RKO (cell line): ENCODE data around the gene TCF4.

Experiments
- DNase-seq: peaks from one replicate; pipeline ENCODE4 v3.0.0-alpha.2; 2016; ENCODE audit warnings: low spot score

TCF4 gene

DNA sequence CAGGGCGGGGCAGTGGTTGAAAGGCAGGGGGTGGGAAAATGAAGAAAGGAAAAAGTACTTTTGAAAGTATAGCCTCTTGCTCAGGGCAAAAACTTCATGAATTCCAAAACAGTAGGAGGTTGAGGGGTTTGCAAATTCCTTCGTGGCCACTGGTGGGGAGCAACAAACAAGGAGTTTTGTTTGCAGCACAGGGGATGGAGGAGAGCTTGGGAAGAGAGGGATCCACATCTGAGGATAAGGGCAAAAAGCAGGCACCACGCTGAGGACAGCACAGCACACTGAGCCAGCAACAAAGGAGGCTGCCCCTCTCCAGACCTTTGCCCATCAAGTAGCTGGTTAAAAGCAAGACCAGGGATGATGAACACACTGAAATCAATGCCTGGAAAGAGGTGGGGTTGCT, 148.9 kb downstream of the TCF4 start:
- no peak for DNase-seq

DNA sequence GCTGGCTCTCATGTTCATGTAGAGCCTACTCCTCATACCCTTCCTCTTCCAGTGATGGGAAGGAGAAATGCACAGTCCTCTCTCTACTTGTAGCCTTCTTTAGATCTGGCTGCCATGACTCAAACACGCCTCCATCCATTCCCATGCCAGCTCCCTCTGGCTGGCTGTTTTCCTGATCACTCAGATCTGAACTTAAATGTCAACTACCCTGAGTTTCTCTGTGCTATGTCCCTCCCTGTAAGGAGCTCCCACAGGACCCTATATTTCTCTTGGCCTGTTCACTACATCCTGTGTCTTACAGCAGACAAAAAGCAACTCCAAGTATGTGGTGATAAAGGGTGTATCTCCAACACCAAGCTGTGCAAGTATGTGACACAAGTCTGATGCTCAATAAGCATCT, 152.4 kb downstream of the TCF4 start:
- DNase-seq: no peak

DNA sequence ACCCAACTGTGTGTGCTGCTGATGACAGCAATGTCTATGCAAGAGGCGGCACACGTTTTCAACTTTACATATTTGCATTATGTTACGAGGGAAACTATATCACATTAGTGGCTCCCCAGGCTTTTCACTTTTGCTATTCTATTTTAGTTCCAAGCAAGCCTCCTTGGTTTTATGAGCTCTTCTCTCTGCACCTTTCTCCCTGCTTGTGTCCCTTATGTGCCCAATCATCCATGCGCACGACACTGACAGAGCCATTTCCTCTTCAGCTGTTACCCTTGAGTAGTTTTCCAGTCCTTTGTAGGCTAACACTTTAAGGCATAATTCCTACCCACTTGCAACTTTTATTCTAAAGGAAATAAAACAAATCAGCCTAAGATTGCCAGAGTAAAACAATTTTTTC, 154.3 kb downstream of the TCF4 start:
- DNase-seq: no peak

DNA sequence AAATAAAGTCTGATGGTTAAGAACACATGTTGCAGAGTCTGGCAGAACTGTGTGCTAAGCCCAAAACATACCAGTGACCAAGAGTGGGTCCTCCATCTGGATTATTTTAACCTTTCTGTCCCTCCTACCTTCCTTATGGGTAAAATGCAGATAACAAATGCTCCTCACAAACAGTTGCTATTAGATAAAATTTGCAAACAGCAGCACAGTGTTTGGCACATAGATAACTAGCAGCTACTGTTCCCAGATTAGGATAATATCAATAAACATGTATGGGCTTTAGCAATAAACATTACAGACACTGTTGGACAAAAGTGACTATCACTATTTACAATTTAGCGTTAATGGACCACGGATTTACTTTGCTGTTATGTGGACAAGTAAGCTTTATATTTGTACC, 154.9 kb downstream of the TCF4 start:
- no peak for DNase-seq

DNA sequence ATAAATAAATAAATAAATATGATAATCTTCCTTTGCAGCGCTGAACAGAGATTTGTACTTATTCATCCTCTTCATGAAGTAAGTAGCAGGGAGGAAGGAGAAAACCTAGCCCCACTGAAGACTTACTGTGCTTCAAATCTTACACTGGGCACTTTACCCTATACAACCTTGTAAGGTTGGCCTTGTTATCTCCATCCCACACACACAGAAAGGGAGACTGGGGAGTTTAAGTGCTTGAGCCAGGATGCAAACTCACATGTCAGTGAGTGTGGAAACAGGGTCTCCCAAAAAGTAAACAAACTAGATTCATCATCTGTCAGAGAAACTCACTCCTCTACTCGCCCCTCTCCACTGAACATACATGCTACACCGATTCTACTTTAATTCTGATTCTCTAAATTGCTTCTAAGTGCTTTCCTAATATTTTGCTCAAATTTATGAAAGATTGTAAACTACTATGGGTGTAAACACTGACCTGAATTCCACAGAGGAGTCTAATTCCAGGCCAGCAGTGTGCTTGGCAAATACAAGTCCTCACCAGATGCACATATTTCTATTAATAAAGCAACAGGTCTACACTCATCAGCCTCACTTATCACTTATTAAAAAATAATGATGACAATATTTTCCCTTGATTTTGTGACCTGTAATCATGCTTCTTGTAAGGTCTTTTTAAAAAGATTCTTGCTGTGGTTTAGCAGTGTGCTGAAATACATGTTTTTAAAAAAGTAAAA, 155.5 kb downstream of the TCF4 start:
- no peak for DNase-seq

DNA sequence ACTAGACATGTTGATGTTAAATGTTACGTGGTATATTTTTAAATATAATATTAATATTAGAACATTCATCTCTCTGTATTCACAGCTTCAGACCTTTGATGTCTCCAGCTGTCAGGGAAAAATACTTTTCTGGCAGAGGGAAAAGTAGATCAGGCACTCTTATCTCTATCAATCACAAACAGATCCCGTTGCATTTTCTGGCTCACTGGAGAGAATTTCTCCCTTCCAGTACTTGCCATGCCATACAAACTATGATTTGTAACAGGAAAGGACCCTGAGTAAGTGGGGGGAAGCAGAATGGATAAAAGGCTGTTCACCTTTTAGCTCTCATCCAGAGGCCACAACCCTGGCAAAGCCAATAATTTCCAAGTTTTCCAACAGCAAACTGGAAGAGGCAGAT, 158.0 kb downstream of the TCF4 start:
- DNase-seq: no peak

DNA sequence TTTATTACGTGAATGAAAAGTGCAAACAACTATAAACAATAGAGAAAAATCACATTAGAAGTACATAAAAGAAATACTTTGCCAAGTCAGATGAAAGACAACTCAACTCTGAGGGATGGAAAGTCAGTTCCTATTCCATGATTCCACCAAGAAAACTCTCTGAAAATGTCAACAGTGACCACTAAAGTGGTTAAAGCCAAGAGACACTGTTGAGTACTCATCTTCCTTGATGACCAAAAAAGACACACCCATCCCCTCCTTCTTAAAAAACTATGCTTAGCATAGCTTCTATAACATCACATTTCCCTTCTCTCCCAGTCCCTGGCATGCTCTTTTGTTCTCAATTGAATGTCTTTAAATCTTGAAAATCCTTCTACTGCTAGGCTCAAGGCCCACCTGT, 160.0 kb downstream of the TCF4 start:
- no peak for DNase-seq

DNA sequence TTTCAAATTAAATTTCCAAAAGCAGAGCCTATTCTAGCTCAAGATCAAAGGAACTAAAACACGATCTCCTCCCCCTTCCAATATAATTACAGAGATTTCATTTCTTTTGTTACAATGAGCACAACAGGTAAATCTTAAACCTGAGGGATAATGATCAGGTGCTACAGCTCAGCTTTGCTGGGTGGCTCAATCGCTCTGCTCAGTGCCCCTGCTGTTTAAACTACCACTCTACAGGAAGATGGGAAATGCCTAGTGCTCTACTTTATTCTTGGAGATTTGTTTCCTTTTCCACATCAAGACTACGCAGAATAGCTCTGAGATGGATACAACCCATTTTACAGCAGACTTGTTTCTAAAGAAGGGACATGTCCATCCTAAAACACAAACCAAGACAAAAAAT, 162.3 kb downstream of the TCF4 start:
- no peak for DNase-seq

DNA sequence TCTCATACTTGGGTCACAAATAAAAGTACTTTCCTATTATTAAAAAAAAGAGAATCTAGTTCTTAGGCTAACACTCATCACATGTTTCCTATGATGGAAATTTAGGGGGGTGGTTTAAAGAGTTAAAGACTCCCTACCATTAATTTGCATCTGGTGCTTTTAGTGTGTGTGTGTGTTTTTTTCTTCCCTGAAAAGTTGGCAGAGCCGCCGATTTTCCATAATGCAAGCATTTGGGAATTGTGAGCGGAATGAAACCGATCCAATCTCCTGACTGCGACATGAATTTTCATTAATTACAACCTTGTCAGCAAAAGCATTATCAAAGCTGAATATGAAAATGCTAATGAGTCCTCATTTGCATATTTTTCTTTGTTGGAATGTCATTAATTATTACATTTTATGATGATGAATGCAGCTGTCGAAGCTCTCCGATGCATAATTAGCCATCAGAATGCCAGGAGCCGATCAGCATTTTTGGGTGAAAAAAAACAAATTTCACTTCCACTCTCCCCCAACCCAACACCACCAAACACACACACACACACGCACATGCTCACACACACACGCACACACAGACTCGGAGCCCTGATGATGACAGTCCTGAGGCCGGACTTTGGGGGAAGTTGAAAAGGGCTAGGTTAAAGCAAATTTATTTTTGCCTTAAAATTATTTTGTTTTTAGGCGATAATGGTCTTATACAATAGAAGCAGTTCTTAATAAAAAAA, 165.4 kb downstream of the TCF4 start:
- no peak for DNase-seq

DNA sequence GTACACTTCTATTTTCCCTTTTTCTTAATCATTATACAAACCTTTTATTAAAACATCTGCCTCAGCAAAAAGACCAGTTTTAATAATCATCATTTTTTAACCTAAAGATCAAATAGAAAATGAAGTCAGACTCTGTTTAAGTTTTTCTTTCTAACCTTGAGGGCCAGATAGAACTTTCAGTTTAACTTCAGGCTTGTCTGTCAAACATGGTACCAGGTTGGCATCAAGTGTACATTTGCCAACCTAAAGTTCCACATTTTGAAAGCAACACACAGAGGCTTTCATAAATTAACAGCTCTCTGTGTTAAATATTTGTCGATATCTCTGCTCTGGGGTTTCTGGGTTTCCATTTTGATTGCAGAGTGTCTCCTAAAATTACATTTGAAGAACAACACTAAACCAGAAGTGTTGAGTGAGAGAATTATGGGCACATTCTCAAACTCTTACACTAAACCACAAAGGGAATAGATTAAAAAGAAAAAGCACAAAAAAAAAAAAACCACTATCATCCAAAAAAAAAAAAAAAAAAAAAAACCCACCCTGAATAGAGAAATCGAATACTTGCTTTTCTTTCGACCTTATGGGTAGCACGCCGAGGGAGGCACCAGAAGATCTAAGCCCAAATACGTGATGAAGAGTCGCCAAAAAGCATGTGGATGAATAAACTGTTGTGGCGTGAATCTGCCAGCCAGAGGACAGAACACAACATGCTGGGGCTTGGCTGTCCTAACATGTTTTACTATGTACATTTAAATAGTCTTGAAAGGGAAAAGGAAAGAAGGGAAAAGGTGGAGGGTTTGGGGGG, 166.2 kb downstream of the TCF4 start:
- DNase-seq: no peak

DNA sequence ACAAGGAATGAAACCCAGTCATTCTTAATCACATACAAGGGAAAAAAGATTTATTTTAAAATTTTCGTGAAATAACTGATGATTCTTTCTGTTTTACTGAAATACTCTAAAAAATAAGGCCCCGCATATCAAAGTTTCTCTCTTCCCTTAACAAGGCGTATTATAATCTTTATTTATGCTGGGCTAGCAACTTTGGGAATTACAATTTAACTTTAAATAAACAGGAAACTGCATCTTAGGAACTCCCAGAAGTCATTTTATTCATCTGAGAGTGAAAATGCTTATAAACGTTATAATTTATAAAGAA, 166.7 kb downstream of the TCF4 start:
- no peak for DNase-seq

DNA sequence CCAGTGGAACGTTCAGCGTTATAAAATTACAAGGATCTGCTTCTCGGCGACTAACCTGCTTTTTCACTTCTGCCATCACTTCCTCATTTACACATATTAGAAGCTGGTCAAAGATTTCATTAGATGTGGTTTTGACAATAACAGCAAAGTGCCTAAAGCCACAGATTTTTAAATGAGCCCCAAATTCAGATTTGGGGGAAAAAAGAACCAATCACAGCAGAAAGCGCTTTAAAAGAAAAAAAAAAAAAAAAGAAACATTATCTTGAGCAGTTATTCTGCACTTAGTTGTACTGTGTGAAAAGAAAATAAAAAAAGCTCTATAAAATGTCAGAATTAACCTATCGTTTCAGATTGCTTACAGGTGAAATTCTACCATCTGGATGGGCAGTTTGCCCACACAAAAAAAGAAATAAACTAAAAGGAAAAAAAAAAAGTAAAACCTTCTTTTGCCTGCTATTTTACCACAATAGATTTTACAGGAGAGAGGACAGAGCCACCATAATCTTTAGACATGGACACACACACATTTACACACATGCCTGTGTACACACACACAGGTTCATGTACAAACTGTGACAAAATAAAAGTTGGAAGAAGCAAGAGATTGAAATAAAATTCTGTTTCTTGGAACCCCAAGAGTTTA, 167.2 kb downstream of the TCF4 start:
- no peak for DNase-seq

DNA sequence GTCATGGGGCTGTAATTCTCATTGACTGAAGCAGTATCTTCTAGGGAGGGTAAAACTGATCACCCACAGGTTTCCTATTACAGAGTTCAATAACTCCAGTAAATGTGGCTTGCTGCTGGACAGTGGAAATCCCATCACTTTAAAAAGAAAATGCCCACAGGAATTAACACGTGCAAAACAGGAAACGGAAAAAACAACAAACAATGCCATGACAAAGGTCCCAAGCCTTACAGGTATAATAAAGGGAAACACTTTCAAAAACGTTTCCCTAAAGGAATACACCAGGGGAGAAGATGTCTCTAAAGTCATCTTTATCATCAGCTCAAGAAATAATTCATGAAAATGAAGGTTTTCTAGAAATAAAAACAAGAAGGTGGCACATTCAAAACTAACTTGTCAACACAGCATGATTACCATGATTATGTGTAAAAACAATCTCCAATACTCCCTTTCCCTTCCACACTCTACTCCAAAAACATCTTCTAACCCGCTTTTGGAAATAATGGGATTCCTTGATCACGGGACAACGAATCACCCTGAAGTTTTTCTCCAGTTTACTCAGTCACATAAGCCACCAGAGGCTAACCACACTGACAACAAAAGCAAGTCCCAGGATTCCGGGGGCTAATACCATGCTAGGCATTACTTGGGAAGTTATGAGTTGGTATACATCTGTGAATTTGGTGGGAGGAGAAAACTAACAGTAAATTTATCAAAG, 167.9 kb downstream of the TCF4 start:
- no peak for DNase-seq

DNA sequence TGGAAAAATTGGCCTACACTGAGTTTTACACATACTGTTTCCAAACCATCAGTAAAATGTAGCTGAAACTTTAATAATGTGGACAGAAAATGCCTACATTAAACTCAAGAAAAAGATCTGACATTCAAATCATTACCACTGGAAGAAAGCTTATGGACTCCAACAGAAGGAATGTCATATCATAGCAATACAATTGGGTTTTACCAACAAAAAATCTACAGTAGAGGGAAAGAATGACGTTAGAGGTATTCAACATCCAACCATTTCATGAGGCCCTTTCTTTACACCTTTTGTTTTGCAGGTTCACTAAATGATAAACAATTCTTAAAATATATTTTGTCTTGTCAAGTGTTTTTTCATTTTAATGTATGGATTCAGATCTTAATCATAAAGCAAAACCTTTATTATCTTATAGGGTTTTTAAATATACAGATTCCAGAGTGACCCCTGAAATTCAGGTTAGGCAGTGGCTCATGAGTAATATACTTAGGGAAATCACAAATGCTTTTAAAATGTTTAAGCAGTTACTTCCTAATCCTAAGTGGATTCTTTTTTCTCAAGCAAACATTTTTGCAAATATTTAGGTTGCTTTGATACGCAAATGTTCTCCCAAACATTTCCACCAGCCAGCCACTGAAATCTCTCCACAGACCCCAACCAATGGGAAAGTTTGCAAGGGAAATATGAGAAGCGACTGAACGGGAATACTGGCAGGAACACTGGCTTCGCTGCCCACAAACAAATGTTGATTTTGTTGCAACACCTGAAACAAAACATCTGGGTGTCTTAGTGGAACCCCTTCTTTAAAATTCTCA, 168.7 kb downstream of the TCF4 start:
- DNase-seq: no peak

DNA sequence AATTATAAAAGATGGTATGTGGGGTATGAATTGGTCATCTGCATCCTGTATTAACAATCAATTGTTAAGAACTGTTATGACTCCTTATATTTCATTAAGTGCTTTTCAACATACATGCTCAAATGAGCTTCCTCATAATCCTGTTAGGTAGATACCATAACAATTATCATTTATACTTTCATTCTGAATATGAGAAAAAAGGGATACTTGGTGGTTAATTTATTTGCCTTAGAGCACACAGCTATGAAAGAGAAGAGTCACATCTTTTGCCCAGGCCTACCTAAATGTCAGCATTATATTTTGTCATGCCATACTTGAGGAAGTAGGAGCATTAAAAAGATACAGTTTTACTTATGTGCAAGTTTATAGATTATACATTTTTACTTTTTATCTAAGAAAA, 169.6 kb downstream of the TCF4 start:
- no peak for DNase-seq

DNA sequence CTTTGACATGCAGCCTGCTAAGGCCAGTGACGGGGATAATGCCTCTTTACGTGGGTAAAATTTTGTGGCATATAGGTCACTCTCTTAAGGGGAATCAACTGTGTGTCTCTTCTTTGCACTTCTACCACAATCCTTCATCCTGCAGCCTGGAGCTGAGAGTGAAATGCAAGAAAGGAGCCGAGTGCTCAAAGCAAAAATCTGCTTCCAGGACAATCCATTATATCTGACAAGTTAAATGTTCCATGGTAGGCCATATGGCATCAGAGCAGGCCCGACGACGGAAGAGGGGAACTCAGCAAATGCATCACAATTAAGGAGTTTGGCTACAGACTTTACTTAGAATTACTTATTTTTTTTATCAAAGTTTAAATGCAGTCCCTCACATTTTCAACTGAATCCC, 171.2 kb downstream of the TCF4 start:
- DNase-seq: no peak

DNA sequence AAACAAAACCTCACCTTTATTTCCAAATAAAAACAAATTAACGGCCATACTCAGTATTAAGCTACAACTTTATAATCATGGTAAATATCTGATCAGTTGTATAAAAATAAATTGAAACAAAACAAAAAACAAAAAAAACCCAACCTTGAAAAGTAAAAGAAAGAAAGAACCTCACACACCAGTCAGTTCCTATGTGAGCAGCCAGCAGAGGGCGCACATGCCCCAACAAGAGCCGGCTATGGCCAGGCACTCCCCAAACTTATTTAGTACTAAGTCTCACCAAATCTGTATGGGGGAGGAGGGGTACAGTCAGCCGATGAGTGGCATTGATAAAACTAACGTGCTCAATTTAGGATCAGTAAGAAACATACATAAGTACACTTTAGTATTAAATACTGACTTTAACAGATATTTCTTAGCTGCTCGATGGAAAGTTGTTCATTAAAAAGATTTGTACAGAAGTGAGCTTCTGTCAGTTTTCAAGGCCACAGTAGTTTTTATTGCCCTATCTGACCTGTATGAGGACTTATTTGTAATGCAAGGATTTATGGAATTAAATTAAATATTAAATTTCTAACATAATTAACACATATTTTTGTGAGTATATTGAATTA, 172.6 kb downstream of the TCF4 start:
- peak; percentile 73 for DNase-seq

DNA sequence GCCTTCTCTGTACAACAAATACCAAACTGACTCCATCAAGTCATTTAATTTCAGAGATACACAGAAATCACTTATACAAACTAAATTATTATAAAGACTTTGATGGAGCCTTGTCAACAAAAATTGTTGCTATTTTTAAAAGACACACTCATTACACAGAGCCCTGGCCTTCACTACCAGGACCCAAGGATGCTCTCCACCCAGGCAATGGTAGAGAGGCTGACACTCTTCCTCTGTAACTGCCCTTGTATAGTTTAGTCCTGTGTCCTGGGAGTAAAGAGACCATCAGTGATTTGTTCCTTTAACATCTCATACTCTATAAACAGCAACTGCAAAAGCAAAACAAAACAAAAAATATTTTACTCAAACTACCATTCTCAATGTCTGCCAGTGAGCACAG, 173.5 kb downstream of the TCF4 start:
- no peak for DNase-seq

DNA sequence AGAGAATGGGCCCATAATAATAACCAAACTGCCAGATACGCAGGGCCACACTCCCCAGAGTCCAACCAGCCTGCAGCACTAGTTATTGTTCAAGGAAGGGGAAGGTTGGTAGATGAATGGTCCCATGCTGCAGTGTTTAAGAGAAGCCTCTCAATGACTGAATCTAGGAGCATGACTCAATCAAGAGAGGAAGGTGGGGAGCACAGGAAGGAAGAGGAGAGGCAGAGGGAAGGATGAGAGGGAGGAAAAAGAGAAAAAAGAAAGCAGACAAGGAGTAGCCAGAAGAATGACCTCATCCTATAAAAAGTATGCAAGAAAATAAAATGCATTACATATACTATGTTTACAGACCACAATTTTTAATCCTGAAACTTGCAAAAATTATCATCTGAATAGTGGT, 174.5 kb downstream of the TCF4 start:
- no peak for DNase-seq

DNA sequence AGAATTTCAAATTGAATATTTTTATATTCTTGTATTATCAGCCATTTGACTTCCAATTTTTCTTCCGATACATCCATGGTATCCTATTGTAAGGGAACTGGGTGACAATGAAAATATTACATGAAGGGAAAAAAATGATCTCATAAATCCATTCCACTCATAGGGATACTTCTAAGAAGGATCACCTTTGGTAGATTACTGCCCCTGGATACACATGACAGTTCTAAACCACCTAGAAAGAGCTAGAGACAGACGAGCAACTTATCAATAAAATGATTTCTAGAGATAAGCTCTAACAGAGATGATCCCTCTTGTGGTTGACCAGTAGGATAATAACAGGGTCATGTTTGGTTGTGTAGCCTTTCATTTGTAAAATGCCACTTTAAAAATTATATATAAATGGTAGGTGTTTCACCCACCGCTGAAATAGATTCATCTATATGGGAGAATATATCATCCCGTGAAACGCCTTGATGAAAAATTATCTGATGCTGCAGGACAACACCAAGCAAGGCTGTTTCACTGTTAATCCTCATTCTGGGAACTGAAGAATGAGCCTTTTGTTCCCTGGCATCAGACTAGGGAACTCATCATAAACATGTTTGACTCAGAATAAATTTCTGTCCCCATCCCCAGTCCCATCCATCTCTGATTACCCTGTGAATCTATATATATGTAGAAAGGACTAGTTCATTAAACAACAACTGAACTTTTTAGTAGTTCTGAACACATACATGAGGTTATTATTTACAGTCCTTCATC, 180.0 kb downstream of the TCF4 start:
- DNase-seq: no peak
